ENCODE data around the gene FBXO15. TPM values are rescaled to one million over a fixed set of nuclear protein-coding genes. Genes with fewer than 3 reads are reported as not detected.

The FBXO15 gene
- total RNA-seq, 1 donor from 2014 or later = 0.57 TPM

GRCh38 chr18:74132201-74132600, 15.4 kb downstream of the FBXO15 start:
- no peak for DNase-seq (ENCODE audit: low spot score)
- Mint-ChIP-seq H3K9me3 (ENCODE audit: low read depth) (no peaks in the 10 kb centered on the region), H3K27me3 (ENCODE audit: low read depth) (peaks cover 3% of the 10 kb centered on the region), H3K36me3 (ENCODE audit: low read depth) (no peaks in the 10 kb centered on the region), H3K4me3 (ENCODE audit: unreplicated experiment) (no peak overlapping the region), H3K27ac (ENCODE audit: unreplicated experiment) (no peak overlapping the region), H3K4me1 (ENCODE audit: low read depth) (peaks cover 6% of the 10 kb centered on the region)
- TF ChIP-seq CTCF (IDR thresholded peaks at IDR 0.05) = no peak

GRCh38 chr18:74131124-74131523, 16.5 kb downstream of the FBXO15 start:
- DNase-seq (ENCODE audit: low spot score) = no peak
- Mint-ChIP-seq H3K4me1 (ENCODE audit: low read depth) (peaks cover 6% of the 10 kb centered on the region), H3K36me3 (ENCODE audit: low read depth) (no peaks in the 10 kb centered on the region), H3K27ac (ENCODE audit: unreplicated experiment) (no peak overlapping the region), H3K9me3 (ENCODE audit: low read depth) (no peaks in the 10 kb centered on the region), H3K27me3 (ENCODE audit: low read depth) (peaks cover 14% of the 10 kb centered on the region), H3K4me3 (ENCODE audit: unreplicated experiment) (no peak overlapping the region)
- no peak for TF ChIP-seq CTCF (IDR thresholded peaks at IDR 0.05)

GRCh38 chr18:74128159-74128558, 19.5 kb downstream of the FBXO15 start:
- H3K36me3 Mint-ChIP-seq (ENCODE audit: low read depth) = no peaks in the 10 kb centered on the region
- no peak for TF ChIP-seq CTCF (IDR thresholded peaks at IDR 0.05)
- H3K27ac Mint-ChIP-seq (ENCODE audit: unreplicated experiment) = no peak overlapping the region
- H3K27me3 Mint-ChIP-seq (ENCODE audit: low read depth) = peaks cover 24% of the 10 kb centered on the region
- DNase-seq (ENCODE audit: low spot score) = no peak
- H3K4me3 Mint-ChIP-seq (ENCODE audit: unreplicated experiment) = no peak overlapping the region
- peaks cover 6% of the 10 kb centered on the region for H3K4me1 Mint-ChIP-seq (ENCODE audit: low read depth)
- H3K9me3 Mint-ChIP-seq (ENCODE audit: low read depth) = no peaks in the 10 kb centered on the region

GRCh38 chr18:74126684-74127655, 20.7 kb downstream of the FBXO15 start:
- H3K4me3 Mint-ChIP-seq (ENCODE audit: unreplicated experiment) = no peak overlapping the region

GRCh38 chr18:74124642-74125041, 23.0 kb downstream of the FBXO15 start:
- H3K27me3 Mint-ChIP-seq (ENCODE audit: low read depth) = peaks cover 43% of the 10 kb centered on the region
- H3K9me3 Mint-ChIP-seq (ENCODE audit: low read depth) = no peaks in the 10 kb centered on the region
- no peak overlapping the region for H3K4me3 Mint-ChIP-seq (ENCODE audit: unreplicated experiment)
- no peaks in the 10 kb centered on the region for H3K36me3 Mint-ChIP-seq (ENCODE audit: low read depth)
- no peak for TF ChIP-seq CTCF (IDR thresholded peaks at IDR 0.05)
- no peak for DNase-seq (ENCODE audit: low spot score)
- H3K27ac Mint-ChIP-seq (ENCODE audit: unreplicated experiment) = no peak overlapping the region
- H3K4me1 Mint-ChIP-seq (ENCODE audit: low read depth) = no peaks in the 10 kb centered on the region

More at GRCh38 chr18:74126684-74127655, 20.7 kb downstream of the FBXO15 start:
- Mint-ChIP-seq H3K36me3 (ENCODE audit: low read depth) (no peaks in the 10 kb centered on the region), H3K4me1 (ENCODE audit: low read depth) (peaks cover 2% of the 10 kb centered on the region), H3K27me3 (ENCODE audit: low read depth) (peaks cover 29% of the 10 kb centered on the region), H3K9me3 (ENCODE audit: low read depth) (no peaks in the 10 kb centered on the region), H3K27ac (ENCODE audit: unreplicated experiment) (no peak overlapping the region)
- TF ChIP-seq CTCF (IDR thresholded peaks at IDR 0.05) = no peak
- no peak for DNase-seq (ENCODE audit: low spot score)
